ENCODE data around the gene RNF26. TPM values are rescaled to one million over a fixed set of nuclear protein-coding genes. Genes with fewer than 3 reads are reported as not detected.
A peak's percentile ranks its signal among the peaks of the same experiment; 100 is the strongest.

Gene RNF26
- total RNA-seq, 2 donors from 2014 or later, result 8.2 to 10.3 TPM

DNA sequence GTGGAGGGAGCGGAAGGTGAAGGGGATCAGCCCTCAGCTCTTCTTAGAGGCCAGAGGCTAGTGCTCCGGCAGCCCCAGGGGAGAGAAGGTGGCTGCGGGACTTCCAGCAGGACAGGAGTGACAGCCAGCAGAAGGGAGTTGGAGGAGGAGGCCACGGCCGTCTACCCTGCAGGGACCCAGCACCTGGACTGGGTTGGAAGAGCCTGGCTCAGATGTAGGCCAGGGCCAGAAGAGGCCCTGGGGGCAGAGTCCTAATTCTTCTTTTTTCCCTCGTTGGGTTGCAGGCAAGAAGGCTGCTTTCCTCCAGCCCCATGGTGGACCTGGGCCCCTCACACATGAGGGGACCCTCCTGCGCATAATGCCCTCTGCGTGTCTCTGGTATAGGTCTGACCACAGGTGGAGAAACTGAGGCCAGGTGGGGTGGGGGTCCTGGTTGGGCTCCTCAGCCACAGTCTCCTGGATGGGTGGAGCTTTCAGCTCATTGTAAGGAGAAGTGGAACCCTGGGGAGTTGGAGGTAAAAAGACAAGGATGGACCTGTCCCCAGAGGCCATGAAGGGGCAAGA lies 15.1 kb upstream of the RNF26 start:
- Histone ChIP-seq H3K36me3 (peaks cover 8% of the 10 kb centered on the region), H3K4me1 (peaks cover 0 to 75% of the 10 kb centered on the region in 2 donors), H3K4me3 (no peak overlapping the region), H3K27ac (peak overlapping the region; percentile 98 to 99), H3K9me3 (no peaks in the 10 kb centered on the region), H3K27me3 (no peaks in the 10 kb centered on the region)
- DNase-seq (ENCODE audit: low spot score), result no peak
- TF ChIP-seq, protein P1, sequence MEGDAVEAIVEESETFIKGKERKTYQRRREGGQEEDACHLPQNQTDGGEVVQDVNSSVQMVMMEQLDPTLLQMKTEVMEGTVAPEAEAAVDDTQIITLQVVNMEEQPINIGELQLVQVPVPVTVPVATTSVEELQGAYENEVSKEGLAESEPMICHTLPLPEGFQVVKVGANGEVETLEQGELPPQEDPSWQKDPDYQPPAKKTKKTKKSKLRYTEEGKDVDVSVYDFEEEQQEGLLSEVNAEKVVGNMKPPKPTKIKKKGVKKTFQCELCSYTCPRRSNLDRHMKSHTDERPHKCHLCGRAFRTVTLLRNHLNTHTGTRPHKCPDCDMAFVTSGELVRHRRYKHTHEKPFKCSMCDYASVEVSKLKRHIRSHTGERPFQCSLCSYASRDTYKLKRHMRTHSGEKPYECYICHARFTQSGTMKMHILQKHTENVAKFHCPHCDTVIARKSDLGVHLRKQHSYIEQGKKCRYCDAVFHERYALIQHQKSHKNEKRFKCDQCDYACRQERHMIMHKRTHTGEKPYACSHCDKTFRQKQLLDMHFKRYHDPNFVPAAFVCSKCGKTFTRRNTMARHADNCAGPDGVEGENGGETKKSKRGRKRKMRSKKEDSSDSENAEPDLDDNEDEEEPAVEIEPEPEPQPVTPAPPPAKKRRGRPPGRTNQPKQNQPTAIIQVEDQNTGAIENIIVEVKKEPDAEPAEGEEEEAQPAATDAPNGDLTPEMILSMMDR (IDR thresholded peaks at IDR 0.05), result no peak

DNA sequence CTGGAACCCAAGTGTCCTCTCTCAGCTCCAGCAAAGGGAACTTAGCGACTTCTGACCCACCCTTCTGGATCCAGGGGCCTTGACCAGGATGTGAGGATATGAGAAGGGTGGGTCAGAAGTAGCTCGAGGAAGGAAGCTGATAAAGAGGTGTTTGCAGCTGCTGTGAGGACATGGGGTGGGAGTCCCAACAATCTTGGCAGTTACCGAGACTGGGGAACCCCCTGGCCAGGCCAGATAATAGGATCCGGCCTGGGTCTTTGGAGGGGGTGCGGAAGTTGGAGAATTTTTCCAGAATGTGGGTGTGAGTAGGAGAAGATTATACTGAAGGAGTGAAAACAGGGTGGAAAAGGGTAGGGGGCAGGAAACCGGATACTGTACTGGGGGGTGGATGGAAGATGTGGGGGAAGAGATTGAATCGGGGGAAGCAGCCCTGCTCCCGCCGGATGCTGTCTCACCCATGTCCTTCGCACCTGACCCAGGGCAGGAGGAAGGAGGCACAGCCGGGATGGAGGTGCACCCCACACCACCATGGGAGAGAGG lies 14.6 kb upstream of the RNF26 start:
- H3K4me1 ChIP-seq, result peaks cover 0 to 75% of the 10 kb centered on the region in 2 donors
- TF ChIP-seq, protein P1 (IDR thresholded peaks at IDR 0.05), result no peak
- H3K4me3 ChIP-seq, result no peak overlapping the region

DNA sequence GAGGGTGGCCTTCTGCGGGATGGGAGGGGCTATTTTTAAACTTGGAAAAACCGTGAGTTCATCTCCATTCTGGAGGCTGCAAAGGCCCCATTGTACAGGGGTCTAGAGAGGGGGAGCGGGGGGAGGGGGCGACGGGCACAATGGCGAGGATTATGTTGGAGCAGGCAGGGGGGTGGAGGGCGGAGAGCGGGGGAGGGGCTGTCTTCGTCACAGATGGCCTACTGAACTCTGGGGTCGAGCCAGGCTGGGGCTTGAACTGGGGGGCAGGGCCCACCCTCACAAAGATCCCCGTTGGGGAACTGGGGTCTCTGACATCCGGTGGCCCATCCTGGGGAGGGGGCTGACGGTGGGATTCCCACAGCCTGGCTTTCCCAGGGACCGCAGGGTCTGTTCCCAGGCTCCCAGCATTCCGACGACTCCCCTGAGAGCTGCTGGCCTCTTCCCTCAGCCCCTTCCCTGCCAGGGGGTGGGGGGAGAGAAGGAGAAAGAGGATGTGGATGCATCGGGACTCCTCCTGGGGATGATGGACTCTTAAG lies 14.0 kb upstream of the RNF26 start:
- Histone ChIP-seq H3K27ac (peak overlapping the region; percentile 98 to 99), H3K27me3 (no peaks in the 10 kb centered on the region), H3K4me1 (peaks cover 0 to 71% of the 10 kb centered on the region in 2 donors), H3K4me3 (peak overlapping the region; percentile 31 to 52), H3K36me3 (no peaks in the 10 kb centered on the region), H3K9me3 (no peaks in the 10 kb centered on the region)
- TF ChIP-seq, protein P1 (IDR thresholded peaks at IDR 0.05), result no peak
- DNase-seq (ENCODE audit: low spot score), result no peak

More for the DNA sequence above, 14.6 kb upstream of the RNF26 start:
- Histone ChIP-seq H3K9me3 (no peaks in the 10 kb centered on the region), H3K36me3 (peaks cover 2% of the 10 kb centered on the region), H3K27me3 (no peaks in the 10 kb centered on the region), H3K27ac (peak overlapping the region; percentile 98 to 99)
- no peak for DNase-seq (ENCODE audit: low spot score)

DNA sequence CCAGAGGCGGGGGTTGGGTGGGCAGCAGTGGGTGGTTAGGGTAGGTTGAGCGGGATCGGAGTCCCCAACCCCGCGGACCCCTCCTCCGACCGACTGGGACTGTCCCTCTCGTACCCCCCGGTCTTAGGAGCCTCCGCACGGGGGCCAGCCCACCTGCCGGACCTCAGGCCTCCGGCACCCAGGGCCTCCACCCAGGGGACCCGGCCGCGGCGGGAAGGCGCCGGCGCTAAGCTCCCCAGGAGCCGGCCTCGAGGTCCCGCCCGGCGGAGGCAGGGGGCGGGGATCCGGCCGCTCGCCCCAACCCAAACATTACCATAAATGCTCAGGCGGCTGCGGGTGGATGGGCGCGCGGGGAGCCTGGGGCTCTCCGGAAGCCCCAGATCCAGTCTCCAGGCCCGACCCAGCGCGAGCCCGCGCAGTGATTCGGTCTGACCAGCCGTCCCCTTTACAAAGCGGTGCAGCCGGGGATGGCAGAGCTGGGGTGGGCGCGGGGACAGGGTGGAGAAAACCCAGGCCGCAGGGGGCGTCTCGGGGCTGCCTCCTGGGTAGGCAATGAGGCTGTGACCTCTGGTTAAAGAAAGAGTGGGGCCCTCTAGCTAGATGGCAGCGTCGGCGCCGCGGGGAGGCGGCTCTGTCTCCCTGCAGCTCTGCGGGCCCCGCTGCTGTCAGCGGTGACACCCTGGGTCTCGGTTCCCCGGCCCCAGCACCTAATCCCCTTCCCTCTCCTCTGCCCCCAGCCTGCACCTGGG lies 13.4 kb upstream of the RNF26 start:
- Histone ChIP-seq H3K4me3 (peak overlapping the region; percentile 31 to 52), H3K27me3 (no peaks in the 10 kb centered on the region), H3K36me3 (no peaks in the 10 kb centered on the region), H3K9me3 (no peaks in the 10 kb centered on the region), H3K4me1 (peaks cover 0 to 64% of the 10 kb centered on the region in 2 donors), H3K27ac (peak overlapping the region; percentile 98 to 99)
- TF ChIP-seq, protein P1 (IDR thresholded peaks at IDR 0.05), result no peak
- no peak for DNase-seq (ENCODE audit: low spot score)

DNA sequence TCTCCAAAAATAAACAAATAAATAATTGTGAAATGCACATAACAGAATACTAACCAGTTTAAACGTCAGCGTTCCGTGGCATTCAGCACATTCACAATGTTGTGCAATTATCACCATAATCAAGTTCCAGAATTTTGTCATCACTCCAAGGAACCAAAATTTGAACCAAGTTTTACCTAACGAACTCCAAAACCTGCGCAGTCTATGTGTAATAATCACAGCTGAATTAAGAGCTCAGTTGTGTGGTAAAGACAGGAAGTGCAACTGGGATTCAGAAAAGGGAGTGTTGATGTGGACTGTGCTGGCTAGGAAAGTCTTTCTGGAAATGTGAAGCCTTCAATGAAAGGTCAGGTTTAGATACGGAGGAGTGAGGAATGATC lies 12.0 kb upstream of the RNF26 start:
- H3K4me1 ChIP-seq, result peaks cover 0 to 52% of the 10 kb centered on the region in 2 donors
- no peak overlapping the region for H3K4me3 ChIP-seq
- no peak for DNase-seq (ENCODE audit: low spot score)
- H3K9me3 ChIP-seq, result no peaks in the 10 kb centered on the region
- no peaks in the 10 kb centered on the region for H3K27me3 ChIP-seq
- H3K27ac ChIP-seq, result peak overlapping the region; percentile 98 to 99
- TF ChIP-seq, protein P1 (IDR thresholded peaks at IDR 0.05), result no peak
- H3K36me3 ChIP-seq, result no peaks in the 10 kb centered on the region
